Left lung (tissue), 10 donors: Measurements from ENCODE around the gene IDI2. TPM values are rescaled to one million over a fixed set of nuclear protein-coding genes. Genes with fewer than 3 reads are reported as not detected.
"Not testable (repeated sequence)": the region's sequence is repeated elsewhere in the genome, so short reads cannot be mapped to it uniquely, and the experiment has no call there.

Source experiments
- ATAC-seq: fragments of 200-7000 bp; cut with Tn5 transposase; one replicate; pipeline ENCODE4 v1.9.1; 2020; ENCODE audit warnings: moderate library complexity
- DNase-seq, 4 donors: peaks; one replicate each; pipeline ENCODE4 v3.0.0-alpha.2; 2013 to 2020
- H3K27ac ChIP-seq, 2 donors: fragments of 200-600 bp; sonication (generic) in 1 of 2; one replicate each; pipeline versions ENCODE4 v1.5.0 to v1.8.0; 2020 to 2021
- H3K27me3 ChIP-seq, 2 donors: fragments of 200-600 bp; sonication (generic) in 1 of 2; one replicate each; pipeline versions ENCODE4 v1.5.0 to v1.8.0; 2020 to 2021
- H3K36me3 ChIP-seq, 2 donors: fragments of 200-600 bp; sonication (generic) in 1 of 2; one replicate each; pipeline versions ENCODE4 v1.5.0 to v1.8.0; 2020 to 2021
- H3K4me1 ChIP-seq, 2 donors: fragments of 200-600 bp; one replicate each; pipeline ENCODE4 v1.8.0; 2021
- H3K4me3 ChIP-seq, 2 donors: fragments of 200-600 bp; sonication (generic) in 1 of 2; one replicate each; pipeline versions ENCODE4 v1.5.0 to v1.8.0; 2020 to 2021; ENCODE audit warnings: mild to moderate bottlenecking in 1 of 2
- H3K9me3 ChIP-seq, 2 donors: fragments of 200-600 bp; sonication (generic) in 1 of 2; one replicate each; pipeline versions ENCODE4 v1.5.0 to v1.8.0; 2020 to 2021
- intact Hi-C, 2 donors: fragments of 100-400 bp; cut with DNase I; formaldehyde crosslinking; loops; one replicate each; pipeline versions ENCODE4 v1.11.2 to v1.14.2; 2022
- polyA plus RNA-seq, 6 donors: library from polyadenylated mRNA; unstranded; fragments of 120-200 nt; gene quantifications; one replicate each; pipeline ENCODE4 v1.2.1, GENCODE V29; 2013; ENCODE audit not compliant: insufficient read length in 6 of 6
- total RNA-seq, 2 donors: library from RNA; stranded (reverse); fragmentation: NEBNext Ultra II Directional; extraction: Animal tissue kit (Norgen Biotek cat#: 25700); gene quantifications; one replicate each; pipeline ENCODE4 v1.2.1, GENCODE V29; 2021
- TF ChIP-seq, protein P1 (sequence below), 2 donors: fragments of 200-600 bp; sonication (generic) in 1 of 2; IDR thresholded peaks; one replicate each; pipeline versions ENCODE4 v1.5.0 to v1.8.0; 2021; ENCODE audit warnings: antibody characterized with exemption in 2 of 2
- donor health status: DM: no; HTN: yes; CAD: no.
- donor health status: DM: no; HTN: no; CAD: no.

The IDI2 gene
- total and polyA plus RNA-seq, 8 donors: 0.17 to 0.24 (median 0.17) TPM; not detected in 5

DNA sequence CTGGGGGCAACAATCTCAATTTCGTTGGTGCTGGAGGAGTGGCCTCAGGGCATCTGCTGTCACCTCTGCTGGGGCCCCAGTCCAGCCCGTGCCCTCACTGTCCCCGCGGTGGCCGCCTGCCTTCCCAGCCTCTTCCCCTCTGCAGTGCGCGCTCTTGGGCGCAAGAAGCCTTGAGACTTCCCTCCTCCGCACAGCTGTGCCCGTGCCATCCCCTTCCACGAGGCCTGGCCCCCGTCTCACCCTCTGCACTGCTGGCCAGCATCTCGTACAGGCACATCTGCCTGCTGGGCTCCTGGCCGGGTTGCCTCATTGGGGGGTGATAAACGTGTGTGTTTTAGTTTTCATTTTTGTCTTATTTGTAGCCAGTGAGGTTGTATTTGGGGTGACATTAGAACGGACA, 14.0 kb downstream of the IDI2 start:
- H3K36me3 ChIP-seq: peaks cover 0 to 96% of the 10 kb centered on the region in 2 donors
- no peak for ATAC-seq
- no peaks in the 10 kb centered on the region for H3K27me3 ChIP-seq
- no peaks in the 10 kb centered on the region for H3K9me3 ChIP-seq
- TF ChIP-seq, protein P1, sequence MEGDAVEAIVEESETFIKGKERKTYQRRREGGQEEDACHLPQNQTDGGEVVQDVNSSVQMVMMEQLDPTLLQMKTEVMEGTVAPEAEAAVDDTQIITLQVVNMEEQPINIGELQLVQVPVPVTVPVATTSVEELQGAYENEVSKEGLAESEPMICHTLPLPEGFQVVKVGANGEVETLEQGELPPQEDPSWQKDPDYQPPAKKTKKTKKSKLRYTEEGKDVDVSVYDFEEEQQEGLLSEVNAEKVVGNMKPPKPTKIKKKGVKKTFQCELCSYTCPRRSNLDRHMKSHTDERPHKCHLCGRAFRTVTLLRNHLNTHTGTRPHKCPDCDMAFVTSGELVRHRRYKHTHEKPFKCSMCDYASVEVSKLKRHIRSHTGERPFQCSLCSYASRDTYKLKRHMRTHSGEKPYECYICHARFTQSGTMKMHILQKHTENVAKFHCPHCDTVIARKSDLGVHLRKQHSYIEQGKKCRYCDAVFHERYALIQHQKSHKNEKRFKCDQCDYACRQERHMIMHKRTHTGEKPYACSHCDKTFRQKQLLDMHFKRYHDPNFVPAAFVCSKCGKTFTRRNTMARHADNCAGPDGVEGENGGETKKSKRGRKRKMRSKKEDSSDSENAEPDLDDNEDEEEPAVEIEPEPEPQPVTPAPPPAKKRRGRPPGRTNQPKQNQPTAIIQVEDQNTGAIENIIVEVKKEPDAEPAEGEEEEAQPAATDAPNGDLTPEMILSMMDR (IDR thresholded peaks at IDR 0.05): no peak
- H3K4me3 ChIP-seq: no peak overlapping the region
- no peak for DNase-seq
- no peak overlapping the region for H3K27ac ChIP-seq
- no peaks in the 10 kb centered on the region for H3K4me1 ChIP-seq
- intact Hi-C loops: no loop called here

DNA sequence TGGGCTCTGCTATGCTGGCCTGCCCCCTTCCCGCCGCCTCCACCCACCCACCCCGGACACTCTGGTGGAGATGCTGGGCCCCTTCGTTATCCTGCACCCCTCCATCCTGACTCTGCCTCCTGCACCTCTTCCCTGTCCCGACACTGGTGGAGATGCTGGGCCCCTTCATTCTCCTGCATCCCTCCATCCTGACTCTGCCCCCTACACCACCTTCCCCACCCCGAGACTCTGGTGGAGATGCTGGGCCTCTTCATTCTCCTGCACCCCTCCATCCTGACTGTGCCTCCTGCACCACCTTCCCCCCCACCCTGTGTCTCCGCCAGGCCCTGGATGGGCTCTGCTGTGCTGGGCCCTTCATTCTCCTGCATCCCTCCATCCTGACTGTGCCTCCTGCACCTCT, 15.0 kb downstream of the IDI2 start:
- no peaks in the 10 kb centered on the region for H3K4me1 ChIP-seq
- TF ChIP-seq, protein P1 (IDR thresholded peaks at IDR 0.05): no peak
- DNase-seq: no peak
- no peak for ATAC-seq
- intact Hi-C loops: no loop called here
- no peaks in the 10 kb centered on the region for H3K27me3 ChIP-seq
- no peaks in the 10 kb centered on the region for H3K9me3 ChIP-seq
- H3K36me3 ChIP-seq: peaks cover 0 to 96% of the 10 kb centered on the region in 2 donors
- no peak overlapping the region for H3K4me3 ChIP-seq
- H3K27ac ChIP-seq: no peak overlapping the region

DNA sequence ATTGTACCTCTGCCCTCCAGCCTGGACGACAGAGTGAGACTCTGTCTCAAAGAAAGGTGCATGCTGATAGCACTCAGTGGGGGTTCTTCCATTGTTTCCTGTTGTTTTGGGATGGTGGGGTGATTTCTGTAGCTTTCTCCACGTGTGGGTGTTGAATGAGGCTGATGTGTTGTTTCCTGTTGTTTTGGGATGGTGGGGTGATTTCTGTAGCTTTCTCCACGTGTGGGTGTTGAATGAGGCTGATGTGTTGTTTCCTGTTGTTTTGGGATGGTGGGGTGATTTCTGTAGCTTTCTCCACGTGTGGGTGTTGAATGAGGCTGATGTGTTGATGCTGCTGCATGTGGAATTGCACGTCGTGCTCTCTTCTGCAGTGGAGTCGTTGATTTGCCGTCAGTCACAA, 15.7 kb downstream of the IDI2 start:
- H3K27ac ChIP-seq, intact Hi-C loops, H3K27me3 ChIP-seq, H3K4me1 ChIP-seq, H3K9me3 ChIP-seq, H3K4me3 ChIP-seq, ATAC-seq, DNase-seq: not testable (repeated sequence)
- H3K36me3 ChIP-seq: peaks cover 0 to 100% of the 10 kb centered on the region in 2 donors

DNA sequence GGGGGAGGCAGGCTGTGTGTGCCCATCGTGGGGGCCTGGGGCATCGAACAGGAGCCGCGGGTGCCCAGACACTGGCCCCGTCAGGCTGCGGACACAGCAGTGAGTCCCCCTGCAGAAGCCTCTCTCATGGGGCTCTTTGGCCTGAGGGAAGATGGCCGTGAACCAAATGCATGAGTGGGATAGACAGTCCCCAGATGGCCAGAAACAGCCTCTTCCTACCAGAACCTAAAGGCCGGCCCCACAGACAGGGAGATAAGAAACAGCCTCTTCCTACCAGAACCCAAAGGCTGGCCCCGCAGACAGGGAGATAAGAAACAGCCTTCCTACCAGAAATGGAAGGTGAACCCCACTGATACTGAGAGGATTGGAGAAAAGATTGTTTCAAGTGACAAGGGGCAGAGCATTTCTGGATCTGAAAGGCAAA, 16.6 kb downstream of the IDI2 start:
- H3K4me1 ChIP-seq: no peaks in the 10 kb centered on the region
- DNase-seq (no peak), ATAC-seq (no peak)
- no peak overlapping the region for H3K27ac ChIP-seq
- TF ChIP-seq, protein P1 (IDR thresholded peaks at IDR 0.05): no peak
- H3K36me3 ChIP-seq: peaks cover 0 to 100% of the 10 kb centered on the region in 2 donors
- no peak overlapping the region for H3K4me3 ChIP-seq
- H3K9me3 ChIP-seq: no peaks in the 10 kb centered on the region
- intact Hi-C loops: no loop called here
- H3K27me3 ChIP-seq: no peaks in the 10 kb centered on the region

DNA sequence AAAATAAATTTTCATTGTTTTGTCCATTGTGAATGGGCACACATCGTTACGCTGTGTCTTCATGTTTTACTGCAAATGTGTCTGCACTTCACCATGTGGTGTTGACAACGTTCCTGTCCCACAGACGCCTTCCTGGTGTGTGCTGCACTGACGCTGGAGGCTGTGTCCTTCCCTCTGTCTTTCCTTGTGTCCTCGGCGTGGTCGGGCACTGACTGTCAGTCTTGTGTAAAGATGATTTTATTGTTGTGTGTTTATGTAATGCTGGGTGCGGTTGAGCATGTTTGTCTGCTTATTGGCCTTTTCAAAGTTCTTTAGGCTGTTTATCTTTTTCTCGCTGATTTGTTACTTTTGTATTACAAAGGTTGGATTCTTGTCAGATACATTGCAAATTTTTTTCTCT, 18.1 kb downstream of the IDI2 start:
- DNase-seq (no peak), ATAC-seq (no peak)
- H3K27me3 ChIP-seq: no peaks in the 10 kb centered on the region
- no peaks in the 10 kb centered on the region for H3K4me1 ChIP-seq
- no peak overlapping the region for H3K27ac ChIP-seq
- intact Hi-C loops: no loop called here
- peaks cover 0 to 3% of the 10 kb centered on the region in 2 donors for H3K9me3 ChIP-seq
- peaks cover 0 to 100% of the 10 kb centered on the region in 2 donors for H3K36me3 ChIP-seq
- TF ChIP-seq, protein P1 (IDR thresholded peaks at IDR 0.05): no peak
- no peak overlapping the region for H3K4me3 ChIP-seq

DNA sequence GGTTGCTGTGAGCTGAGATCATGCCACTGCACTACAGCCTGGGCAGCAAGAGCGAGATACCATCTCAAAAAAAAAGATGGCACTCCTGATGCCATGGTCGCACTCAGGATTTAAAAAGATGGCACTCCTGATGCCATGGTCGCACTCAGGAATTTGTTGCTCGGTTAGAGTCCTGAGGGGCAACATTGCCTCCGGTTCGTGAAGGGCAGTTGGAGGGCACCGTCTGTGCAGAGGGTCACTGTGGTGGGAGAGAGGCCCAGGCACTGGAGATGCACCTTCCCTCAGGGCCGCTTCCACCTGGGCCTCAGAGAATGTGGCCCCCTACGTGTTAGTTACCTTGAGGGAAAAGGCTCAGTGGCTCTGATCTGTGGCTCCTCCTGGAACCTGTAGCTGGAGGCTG, 19.1 kb downstream of the IDI2 start:
- Histone ChIP-seq H3K36me3 (peaks cover 0 to 100% of the 10 kb centered on the region in 2 donors), H3K27ac (no peak overlapping the region), H3K4me3 (no peak overlapping the region), H3K27me3 (no peaks in the 10 kb centered on the region), H3K9me3 (peaks cover 0 to 12% of the 10 kb centered on the region in 2 donors), H3K4me1 (no peaks in the 10 kb centered on the region)
- no peak for ATAC-seq
- TF ChIP-seq, protein P1 (IDR thresholded peaks at IDR 0.05): no peak
- no peak for DNase-seq
- intact Hi-C loops: no loop called here
